ENCODE results near the gene KIF13A.

Gene KIF13A

DNA sequence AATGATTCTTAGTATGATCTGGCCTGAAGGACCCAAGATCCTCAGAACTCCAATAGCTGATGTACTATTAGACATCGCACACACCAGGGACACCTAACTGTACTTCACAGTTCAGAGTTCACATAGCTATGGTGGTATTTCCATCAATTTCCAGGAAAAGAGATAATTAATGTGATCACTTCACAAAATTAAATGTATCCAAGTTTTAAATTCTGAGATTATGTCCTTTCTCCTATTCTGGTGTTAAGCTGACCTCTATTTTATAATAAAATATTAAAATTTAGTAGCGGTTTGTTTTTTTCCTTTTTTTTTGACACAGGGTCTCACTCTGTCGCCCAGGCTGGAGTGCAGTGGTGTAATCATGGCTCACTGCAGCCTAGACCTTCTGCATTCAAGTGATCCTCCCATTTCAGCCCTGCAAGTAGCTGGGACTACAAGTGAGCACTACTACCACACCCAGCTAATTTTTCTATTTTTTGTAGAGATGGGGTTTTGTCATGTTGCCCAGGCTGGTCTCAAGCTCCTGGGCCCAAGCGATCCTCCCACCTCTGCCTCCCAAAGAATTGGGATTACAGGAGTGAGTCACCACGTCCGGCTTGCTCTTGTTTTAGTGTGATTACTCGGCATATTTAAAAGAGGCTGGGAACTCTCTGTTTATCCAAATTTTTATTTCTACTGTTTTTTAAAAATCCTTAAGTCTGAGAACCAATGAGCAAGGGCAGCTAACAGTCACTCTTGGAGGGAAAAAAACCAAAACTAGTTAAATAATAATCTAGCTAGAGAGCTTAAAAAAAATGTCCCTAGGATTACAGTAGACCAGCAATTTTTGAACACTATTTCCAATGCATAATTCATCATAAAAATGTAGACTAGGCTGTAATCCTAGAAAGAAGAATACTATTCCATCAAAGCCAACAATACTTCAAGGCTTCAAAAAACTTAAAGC is 16.0 kb downstream of the KIF13A start:
- in situ Hi-C loops (cut with HindIII; ENCODE audit: low sequenced_read_pairs), result loop anchor here (10.0 kb wide), 1 partner anchor 53 kb away; no protein-coding TSS in a partner anchor
- TF ChIP-seq, protein P1, sequence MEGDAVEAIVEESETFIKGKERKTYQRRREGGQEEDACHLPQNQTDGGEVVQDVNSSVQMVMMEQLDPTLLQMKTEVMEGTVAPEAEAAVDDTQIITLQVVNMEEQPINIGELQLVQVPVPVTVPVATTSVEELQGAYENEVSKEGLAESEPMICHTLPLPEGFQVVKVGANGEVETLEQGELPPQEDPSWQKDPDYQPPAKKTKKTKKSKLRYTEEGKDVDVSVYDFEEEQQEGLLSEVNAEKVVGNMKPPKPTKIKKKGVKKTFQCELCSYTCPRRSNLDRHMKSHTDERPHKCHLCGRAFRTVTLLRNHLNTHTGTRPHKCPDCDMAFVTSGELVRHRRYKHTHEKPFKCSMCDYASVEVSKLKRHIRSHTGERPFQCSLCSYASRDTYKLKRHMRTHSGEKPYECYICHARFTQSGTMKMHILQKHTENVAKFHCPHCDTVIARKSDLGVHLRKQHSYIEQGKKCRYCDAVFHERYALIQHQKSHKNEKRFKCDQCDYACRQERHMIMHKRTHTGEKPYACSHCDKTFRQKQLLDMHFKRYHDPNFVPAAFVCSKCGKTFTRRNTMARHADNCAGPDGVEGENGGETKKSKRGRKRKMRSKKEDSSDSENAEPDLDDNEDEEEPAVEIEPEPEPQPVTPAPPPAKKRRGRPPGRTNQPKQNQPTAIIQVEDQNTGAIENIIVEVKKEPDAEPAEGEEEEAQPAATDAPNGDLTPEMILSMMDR (IDR thresholded peaks at IDR 0.05; ENCODE audit: low read depth, low read length, missing control alignments), result no peak
- H3K4me3 ChIP-seq (ENCODE audit: low read depth, low read length), result no peak overlapping the region
- DNase-seq (ENCODE audit: low read depth), result no peak

DNA sequence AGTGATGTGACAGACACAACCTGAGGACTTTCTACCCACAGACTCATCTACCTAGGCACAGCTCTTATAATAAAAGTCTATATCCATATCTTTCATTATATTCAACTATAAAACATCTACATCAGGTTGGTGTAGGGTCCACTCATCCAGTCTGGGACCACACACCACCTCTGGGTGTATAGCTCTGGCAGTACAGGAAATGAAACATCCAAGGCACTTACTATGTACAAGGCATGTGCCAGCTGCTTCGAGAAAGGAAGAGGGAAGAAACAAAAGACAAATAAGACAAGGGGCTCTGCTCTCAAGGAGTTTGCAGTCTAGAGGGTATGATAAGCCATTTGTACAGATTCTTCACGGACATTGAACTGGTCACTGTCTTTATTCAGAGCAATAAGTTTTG is 18.6 kb downstream of the KIF13A start:
- TF ChIP-seq, protein P1 (IDR thresholded peaks at IDR 0.05; ENCODE audit: low read depth, low read length, missing control alignments), result no peak
- DNase-seq (ENCODE audit: low read depth), result no peak
- H3K4me3 ChIP-seq (ENCODE audit: low read depth, low read length), result no peak overlapping the region
- in situ Hi-C loops (cut with HindIII; ENCODE audit: low sequenced_read_pairs), result no loop called here

DNA sequence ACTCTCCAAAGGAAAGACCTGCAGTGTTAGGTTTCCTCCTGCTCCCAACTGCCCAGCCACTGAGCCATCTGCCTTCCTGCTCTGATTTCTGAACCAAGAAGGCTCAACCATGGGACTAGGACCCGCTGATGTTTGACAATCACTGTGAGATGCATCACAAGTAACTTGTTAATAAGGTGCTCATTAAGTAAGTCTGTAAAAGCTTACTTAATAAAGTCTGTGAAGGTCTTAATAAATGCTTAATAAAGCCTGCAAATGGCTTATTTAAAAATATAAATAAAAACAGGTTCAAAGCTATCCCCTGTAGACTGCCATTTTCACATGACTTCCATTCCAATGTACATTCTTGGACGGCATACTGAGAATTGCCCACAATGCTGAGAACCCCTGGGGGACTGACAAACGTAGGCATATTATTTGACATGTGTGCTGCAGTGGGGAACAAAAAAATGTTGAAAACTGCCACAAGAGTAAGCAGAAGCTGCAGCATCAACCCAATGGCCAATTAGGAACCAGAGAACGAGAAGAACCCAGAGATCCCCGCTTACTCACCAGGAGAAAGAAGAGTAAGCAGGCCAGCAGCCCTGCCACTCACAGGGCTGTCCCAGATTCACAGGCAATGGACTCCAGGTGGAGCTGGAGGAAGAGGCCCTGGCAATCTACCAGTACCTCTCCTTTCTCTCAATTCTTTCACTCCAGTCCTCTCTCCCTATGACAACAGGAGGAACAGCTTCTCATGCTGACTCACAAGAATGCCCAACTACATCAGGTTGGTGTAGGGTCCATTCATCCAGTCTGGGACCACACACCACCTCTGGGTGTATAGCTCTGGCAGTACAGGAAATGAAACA is 19.5 kb downstream of the KIF13A start:
- TF ChIP-seq, protein P1 (IDR thresholded peaks at IDR 0.05; ENCODE audit: low read depth, low read length, missing control alignments), result no peak
- DNase-seq (ENCODE audit: low read depth), result no peak
- in situ Hi-C loops (cut with HindIII; ENCODE audit: low sequenced_read_pairs), result no loop called here
- H3K4me3 ChIP-seq (ENCODE audit: low read depth, low read length), result no peak overlapping the region

DNA sequence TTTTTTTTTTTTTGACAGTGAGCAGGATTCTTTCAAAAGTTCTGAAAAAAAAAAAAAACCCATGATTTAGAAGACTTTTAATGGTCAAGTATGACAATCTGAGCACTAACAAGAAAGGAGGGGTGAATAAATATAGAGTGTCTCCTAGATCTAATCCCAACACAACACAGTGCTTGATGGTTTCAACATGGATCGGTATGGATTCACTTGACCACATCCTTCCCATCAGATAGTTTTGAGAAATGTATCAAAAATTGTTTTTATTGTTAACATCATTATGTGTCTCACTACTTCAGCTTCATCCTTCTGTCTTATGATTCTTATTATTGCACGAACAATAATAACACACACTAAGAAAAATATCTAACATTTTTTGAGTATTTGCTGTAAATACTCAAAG is 21.0 kb downstream of the KIF13A start:
- no peak overlapping the region for H3K4me3 ChIP-seq (ENCODE audit: low read depth, low read length)
- in situ Hi-C loops (cut with HindIII; ENCODE audit: low sequenced_read_pairs), result no loop called here
- no peak for DNase-seq (ENCODE audit: low read depth)
- TF ChIP-seq, protein P1 (IDR thresholded peaks at IDR 0.05; ENCODE audit: low read depth, low read length, missing control alignments), result no peak

DNA sequence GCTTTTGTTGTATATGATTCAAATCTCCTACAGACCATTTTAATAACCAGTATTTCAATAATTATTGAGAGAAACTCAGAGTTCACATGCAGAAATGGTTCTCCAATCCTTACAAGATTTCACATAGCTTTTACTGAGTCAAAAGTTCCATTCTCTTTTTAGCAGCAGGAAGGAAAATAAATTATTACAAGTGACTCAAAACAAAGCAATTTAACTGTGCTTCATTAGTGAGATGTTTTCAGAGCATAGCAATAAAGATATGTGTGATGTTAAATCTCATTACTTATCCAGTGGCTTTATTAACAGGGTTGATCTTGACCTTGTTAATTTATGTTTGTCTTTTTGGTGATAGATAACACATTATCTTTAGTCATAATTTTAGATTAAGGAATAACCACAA is 22.0 kb downstream of the KIF13A start:
- TF ChIP-seq, protein P1 (IDR thresholded peaks at IDR 0.05; ENCODE audit: low read depth, low read length, missing control alignments), result no peak
- H3K4me3 ChIP-seq (ENCODE audit: low read depth, low read length), result no peak overlapping the region
- no peak for DNase-seq (ENCODE audit: low read depth)
- in situ Hi-C loops (cut with HindIII; ENCODE audit: low sequenced_read_pairs), result no loop called here

DNA sequence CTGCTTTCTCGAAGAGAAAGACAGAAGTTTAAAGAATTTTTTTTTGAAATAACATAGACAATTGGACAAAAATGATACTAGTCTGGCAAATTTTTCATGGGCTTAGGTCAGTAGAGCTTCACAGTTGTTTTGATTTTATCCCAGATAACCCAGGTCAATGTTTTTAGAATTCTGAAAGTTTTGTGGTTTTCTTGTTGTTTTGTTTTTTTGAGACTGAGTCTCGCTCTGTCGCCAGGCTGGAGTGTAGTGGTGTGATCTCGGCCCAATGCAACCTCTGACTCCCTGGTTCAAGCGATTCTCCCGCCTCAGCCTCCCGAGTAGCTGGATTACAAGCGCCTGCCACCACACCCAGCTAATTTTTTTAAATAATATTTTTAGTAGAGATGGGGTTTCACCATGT is 22.8 kb downstream of the KIF13A start:
- TF ChIP-seq, protein P1 (IDR thresholded peaks at IDR 0.05; ENCODE audit: low read depth, low read length, missing control alignments), result no peak
- in situ Hi-C loops (cut with HindIII; ENCODE audit: low sequenced_read_pairs), result no loop called here
- DNase-seq (ENCODE audit: low read depth), result no peak
- H3K4me3 ChIP-seq (ENCODE audit: low read depth, low read length), result no peak overlapping the region

Data from astrocyte of the cerebellum (primary cell).